HG03521 (cell line): ENCODE measurements around the gene EIF2S1.
"Not testable (repeated sequence)": the region's sequence is repeated elsewhere in the genome, so short reads cannot be mapped to it uniquely, and the experiment has no call there.

Source experiments
- ATAC-seq: cut with Tn5 transposase; IDR thresholded peaks from one replicate; pipeline ENCODE4 v1.9.1; 2021; ENCODE audit warnings: mild to moderate bottlenecking, moderate library complexity; ENCODE audit not compliant: unreplicated experiment

The EIF2S1 gene

DNA sequence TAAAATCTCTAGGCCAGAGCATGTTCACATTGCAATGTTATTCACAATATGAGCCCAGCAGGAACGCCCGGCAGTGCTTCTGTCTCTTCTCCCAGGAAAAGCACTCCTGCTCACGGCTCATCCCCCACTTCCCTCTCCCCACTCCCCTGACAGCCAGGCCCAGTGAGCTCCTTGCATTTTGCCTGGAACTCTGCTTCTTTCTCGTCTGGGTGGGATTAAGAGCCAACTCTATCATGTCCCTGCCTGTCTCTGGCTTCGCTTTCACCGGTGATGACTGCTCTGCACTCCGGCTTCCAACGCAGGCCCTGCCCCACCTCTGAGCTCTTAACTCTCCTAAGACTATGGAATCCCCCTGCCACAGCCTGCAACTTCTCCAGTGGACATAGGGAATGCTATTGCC, 49.3 kb downstream of the EIF2S1 start:
- ATAC-seq = no peak

DNA sequence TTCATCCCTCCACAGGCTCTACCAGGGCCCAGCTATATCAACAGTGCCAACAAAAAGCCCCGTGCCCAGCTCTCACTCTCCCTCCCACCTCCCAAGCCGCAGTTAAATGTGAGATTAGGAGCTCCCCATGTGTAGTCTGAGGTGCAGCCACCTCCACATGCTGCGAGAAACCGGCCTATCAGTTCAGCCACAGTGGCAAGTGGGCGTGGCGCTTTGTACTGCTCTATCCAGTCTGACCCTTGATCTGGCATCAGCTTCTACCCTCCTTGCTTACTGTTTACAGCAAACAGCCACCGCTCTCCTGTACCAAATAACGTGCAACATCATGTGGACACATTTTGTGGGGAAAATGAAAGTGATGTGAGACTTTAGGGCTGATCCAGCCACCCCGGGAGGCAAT, 50.2 kb downstream of the EIF2S1 start:
- no peak for ATAC-seq

DNA sequence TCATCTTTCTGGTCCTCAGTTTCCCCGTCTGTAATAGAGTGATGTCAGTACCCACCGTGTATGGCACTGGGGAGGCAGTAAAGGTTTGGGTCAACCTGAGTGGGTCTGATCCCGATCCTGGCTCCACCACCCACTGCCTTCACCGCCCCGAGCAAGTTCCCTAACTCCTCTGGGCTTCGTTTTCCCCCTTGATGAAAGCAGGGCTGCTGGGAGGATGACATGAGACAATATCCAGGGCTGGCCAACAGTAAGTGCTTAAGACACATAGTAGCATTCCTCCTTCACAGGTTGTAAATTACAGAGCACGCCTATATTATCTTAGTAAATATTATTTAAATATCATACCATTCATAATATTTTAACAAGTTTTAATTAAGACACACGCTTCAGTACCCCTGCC, 51.2 kb downstream of the EIF2S1 start:
- ATAC-seq = no peak

DNA sequence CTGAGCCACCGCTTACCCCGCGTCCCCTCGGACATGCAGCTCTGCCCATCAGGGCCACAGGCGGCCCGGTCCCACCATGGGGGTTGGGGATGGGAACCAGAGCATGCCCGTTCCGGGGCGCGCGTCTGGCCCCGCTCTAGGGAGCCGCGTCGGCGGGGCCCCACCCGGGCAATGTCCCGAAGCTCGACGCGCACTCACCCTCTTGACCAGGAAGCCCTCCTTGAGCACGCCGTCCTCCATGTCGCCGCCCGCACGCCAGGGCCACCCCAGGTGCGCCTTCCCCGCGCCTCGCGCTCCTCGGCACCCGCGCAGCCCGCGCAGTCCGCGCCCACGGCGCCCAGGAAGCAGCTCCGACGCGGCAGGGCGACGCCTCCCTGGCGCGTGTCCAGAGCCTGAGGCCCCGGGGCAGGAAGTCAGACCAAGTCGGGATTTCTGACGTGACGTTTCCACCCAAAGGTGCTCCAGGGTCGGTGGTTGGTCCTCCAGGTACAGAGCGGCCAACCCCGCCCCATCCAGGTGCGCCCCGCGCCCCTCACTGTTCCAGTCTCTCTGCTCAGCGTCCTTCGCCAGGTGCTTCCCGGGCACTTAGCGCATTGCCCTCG, 51.8 kb downstream of the EIF2S1 start, which contains the start of gene PLEK2:
TSS of gene PLEK2 (minus strand) at position 346 of the 602 bp plus-strand sequence. CDS start at position 240, 106 bp downstream.
- ATAC-seq = no peak

DNA sequence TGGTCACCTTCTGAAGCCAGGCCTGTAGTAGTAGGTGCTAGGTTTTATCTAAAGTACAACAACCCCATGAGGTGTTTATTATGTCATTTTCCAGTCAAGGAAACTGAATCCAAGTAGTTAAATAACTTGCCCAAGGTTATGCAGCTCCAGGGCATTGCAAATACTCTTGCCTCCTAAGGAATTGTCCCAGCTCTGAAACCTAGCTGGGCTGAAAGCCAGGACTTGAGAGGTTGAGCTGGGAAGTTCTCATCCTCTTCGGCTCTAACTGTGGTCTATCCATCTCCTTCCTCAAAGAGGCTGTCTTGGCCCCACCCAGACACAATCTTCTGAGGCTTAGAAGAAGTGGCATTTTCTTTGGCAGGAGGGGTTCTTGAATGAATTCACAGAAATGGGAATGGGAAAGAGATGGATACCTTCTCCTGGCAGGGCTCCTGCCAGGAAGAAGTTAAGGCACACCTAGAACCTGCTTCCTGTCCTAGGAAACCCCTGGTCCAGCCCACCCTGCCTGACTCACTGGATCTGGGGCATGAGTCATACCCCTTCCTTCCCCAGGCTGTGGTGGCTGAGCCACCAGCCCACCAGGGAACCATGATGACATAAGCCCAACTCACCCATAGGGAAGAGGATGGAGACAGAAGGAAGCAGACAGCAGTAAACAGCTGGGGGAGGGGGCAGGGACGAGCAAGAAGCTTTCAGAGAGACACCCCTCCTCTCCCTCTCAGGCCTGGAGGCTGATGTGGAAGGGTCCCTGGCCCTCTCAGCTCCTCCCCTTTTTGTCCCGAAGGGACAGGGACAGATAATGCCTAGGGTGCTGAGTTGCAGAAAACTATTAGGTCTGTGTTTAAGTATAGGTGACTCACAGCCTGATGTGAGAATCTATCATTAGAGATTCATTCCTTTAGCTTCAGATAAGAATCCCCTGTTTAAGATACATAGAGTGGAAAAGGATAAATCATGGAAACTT, 54.0 kb downstream of the EIF2S1 start:
- no peak for ATAC-seq

DNA sequence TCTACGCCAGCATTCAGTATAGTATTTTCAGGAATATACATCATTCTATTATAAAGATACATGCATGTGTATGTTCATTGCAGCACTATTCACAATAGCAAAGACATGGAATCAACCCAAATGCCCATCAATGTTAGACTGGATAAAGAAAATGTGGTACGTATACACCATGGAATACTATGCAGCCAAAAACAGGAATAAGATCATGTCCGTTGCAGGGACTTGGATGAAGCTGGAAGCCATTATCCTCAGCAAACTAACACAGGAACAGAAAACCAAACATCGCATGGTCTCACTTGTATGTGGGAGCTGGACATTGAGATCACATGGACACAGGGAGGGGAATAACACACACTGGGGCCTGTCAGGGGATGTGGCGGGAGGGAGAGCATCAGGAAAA, 55.5 kb downstream of the EIF2S1 start:
- ATAC-seq = not testable (repeated sequence)

DNA sequence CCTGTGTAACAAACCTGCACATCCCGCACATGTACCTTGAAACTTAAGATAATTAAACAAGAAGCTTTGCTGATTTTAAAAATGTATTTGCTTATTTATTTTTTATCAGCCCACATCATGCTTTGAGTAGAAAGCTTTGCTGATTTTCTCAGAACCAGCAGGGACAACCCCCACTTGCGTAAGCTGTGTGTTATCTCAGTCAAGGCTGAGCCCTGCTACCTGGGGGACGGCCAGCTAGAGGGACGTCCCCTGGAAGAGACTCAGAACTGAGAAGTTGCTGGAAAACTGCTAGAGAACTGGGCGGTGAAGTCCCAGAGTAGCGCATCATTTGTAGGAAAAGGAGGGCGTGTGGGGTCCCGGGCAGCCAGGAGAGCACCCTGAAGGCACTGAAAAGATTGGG, 56.0 kb downstream of the EIF2S1 start:
- no peak for ATAC-seq

DNA sequence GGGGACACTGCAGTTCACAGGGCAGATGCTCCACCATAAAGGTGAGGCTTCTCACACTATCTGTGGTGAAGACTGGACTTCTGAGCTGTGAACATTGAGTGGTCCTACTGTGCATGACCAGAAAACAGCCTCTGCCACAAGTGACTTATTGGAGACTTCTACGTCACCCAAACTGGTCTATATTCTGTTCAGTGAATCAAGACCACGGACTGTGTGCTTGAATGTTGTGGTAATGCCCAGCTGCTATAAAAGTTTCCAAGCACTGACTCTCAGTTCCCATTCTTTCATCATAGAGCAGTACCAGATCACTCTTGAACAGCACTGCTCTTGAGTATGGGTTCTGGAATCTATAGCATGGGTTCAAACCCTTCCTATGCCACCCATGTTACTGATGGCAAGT, 56.7 kb downstream of the EIF2S1 start:
- no peak for ATAC-seq

DNA sequence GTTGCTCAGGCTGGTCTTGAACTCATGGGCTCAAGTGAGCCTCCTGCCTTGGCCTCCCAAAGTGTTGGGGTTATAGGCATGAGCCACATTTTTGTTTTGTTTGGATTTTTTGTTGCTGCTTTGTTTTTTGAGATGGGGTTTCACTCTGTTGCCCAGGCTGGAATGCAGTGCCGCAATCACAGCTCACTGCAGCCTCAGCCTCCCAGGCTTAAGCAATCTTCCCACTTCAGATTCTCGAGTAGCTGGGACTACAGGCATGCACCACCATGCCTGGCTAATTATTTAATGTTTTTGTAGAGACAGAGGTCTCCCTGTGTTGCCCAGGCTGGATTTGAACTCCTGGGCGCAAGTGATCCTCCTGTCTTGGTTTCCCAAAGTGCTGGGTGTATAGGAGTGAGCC, 57.5 kb downstream of the EIF2S1 start:
- no peak for ATAC-seq

DNA sequence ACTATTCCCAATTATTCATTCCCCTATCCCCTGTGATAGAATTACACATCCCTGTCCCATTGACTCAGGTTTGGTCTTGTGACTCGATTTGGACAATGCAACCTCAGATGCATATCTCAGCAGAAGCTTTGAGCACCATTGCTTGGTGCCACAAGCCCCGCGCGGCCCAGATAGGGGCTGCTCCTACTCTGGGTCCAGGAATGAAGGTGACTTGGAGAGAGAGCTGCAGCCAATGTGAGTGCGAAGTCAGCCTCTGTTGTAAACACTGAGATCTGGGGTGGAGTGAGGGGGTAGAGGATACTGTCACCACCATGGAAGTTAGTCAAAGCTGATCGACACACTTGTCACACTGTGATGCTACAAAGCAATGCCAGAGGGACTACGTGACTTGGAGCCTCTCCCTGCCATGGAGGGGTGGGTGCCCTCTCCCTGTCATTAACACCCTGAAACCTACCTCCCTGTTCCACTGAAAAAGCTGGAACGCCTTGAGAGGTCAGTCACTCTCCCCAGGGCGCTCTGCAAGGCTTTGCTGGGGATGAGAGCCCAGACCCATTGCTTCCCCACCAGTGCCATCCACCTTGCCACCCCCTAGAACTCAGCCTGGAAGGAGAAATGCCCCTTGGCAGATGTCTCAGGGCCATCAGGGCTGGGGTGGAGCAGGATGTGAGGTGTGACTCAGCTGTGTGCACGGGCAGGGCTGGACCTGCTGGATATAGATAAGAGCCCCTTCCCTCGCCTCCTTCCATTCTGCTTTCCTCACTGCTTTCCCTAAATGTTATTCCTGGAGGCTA, 58.5 kb downstream of the EIF2S1 start:
- ATAC-seq = no peak

DNA sequence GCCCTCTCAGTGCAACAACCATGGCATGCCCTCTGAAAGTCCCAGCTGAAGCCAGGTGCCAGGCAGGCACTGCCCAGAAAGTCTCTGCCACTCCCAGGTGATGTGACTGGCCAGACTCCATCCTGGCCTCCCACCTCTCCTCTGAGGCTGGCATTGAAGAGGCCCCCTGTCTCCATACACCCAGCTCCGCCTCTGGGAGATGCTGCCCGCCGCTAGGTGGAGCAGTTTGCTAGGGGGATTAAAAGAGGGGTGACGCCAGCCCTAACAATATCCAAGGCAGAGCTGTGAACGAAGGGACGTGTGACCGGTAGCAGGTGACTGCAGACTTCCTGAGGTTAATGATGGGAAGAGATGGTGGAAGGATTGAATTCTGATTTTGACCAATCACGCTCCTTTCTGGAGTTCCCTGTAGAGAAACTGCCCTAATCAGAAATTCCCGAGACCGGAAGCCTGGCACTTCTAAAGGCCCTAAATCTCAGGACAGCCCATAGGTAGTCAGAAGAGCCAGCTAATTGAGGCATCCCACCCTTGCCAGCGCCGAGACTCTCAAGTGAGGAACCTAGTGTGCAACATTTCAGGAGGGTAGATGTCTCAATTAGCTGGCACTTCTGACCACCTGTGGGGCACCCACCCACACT, 60.1 kb downstream of the EIF2S1 start:
- ATAC-seq = no peak

DNA sequence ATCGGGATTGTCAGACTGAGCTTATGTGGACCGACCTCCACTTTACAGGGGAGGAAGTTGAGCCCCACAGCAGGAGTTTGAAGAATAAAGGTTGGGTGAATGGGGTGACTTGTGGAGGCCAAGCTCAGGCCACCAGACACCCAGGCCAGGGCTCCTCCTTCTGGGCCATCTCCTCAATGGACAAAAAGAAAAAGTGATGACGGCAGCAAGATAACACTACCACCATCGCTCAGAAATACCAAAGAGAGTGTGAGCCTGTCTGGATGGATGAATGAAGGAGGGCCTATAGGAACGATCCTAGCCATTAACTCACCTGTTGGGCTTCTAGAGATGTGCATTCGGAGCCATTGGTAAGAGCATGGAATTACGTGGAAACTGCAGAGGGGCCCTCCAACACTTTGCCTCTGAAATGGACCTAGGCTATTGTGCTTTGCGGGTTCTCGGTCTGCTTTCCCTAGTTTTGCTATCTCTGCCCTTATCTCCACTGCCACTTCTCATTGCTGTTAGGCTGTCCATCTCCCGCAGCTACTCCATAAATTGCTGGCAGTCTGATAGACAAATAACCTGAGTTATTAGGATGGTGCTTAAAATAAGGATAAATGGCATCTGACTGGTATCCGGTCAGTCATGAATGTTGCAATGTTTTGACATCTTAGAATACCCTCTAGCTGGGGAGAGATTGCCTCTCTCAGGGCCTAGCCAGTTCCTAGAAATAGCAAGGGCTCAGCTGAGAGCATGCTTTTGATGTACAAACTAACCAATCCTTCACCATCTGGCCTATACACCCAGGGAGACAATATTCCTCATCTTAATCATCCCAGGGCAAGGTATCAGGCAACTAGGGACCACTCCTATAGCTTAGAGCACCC, 61.5 kb downstream of the EIF2S1 start:
- no peak for ATAC-seq

DNA sequence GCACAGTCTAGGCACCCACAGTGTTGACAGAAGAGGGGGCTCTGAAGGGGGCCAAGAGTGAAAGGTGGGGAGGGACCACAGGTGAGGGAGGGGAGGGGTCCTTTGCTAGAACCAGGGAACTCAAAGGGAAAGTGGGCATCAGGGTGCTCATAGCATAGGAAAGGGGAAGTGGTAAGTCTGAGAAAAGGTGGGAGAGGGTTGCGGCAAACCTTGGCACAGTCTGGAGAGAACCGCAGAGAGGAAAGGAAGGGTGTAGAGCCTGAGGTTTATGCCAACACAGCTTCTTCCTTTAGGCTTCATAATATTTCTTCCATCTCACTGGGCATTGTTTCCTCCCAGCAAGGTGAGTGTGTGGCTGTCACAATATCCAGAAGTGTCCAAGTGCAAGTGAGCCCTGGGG, 63.3 kb downstream of the EIF2S1 start:
- ATAC-seq = no peak

DNA sequence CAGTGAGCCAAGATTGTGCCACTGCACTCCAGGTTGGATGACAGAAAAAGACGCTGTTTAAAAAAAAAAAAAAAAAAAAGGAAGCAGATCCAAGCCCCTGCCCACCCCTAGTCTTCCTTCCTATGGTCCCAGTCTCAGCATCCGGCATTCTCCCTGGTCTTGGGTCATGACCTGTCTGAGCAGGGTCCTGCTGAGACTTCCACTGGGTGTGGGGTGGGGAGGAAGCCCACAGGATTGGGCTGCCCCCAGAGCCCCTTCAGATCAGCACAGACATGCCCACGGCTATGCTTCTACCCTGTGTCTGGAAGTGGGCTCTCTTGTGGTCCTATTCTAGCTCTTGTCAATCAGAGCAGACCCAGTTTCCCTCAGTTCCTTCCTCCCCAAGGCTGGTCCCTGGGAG, 64.4 kb downstream of the EIF2S1 start:
- no peak for ATAC-seq

DNA sequence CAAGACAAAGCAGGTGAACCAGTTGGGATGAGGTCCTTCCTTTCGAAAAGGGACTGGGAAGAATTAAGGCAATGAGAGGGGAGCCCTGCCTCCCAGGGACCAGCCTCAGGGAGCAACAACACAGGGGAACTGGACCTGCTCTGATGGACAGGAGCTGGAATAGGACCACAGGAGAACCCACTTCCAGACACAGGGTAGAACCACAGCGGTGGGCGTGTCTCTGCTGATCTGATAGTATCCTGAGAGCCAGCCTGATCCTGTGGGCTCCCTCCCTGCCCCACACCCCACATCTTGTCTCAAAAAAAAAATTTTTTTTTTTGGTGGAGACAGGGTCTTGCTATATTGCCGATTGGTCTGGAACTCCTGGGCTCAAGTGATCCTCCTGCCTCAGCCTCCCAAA, 65.5 kb downstream of the EIF2S1 start:
- ATAC-seq = no peak

DNA sequence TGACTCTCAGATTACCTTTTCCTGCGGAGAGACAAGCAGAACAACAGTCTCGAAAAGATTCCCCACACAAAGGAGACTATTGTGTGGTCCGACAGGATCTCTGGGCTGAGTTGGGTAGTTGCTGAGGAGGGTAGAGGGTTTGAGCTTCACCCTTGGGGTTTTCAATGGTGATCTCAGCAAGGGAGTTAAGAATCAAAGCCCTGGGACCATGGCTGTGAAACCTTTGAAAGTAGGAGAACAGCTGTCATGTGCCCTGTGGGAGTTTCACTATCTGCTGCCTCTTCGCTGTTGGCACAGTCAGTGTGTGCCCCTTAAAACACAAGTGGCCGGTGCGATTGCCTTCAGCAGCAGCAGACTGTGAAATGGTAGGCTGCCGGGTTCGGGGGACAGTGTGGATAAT, 66.0 kb downstream of the EIF2S1 start:
- no peak for ATAC-seq

DNA sequence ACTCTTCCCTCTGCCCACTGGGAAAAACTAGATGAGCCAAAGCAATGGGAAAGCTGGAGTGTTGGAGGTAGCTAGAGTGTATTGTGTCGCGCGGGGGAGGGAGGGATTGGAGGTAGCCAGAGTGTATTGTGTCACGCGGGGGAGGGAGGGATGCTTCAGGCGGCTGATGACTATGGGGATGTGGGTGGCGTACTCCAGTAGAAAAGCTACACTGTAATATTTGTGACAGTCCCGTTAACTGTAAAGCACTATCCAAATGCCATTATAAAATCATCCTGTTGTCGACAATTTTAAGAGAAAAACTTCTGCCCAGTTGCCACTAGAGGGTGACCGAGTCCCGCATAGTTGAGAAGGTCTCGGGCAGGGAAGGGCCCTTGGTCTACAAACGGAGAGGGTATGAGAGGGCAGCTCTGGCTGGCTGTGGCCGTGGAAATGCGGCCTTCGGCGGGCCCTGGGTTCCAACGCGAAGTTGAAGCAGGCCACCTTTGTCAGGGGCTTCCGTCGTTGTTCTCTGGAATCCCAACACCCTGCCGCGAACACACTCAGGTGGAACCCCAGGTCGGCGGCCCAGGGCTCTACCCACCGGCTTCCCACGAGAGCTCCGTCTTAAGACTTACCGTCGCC, 67.0 kb downstream of the EIF2S1 start:
- ATAC-seq = peak; percentile 61

DNA sequence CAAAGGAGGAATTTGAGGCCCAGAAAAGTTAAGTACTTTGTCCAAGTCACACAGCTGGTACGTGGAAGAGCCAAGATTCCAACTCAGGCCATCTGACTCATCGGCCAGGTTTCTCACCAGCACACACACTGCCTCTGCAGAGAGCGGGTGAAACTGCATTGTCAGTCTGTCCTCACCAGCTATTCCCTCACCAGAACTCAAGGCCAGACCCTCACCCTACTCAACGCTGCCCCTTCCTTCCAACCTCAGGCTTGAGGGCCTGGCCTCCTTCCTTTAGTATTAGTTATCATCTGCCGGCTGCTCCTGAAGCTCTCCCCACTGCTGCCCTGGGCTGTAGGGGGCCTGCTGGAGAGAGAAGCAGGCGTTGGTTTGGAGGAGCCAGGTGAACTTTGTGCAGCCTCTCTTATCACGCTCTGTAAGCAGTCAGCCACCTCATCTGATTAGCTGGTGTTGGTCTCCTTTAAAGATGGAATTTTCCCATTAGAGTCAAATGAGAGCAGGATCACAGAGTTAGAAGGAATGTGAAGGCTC, 68.4 kb downstream of the EIF2S1 start:
- ATAC-seq = no peak

DNA sequence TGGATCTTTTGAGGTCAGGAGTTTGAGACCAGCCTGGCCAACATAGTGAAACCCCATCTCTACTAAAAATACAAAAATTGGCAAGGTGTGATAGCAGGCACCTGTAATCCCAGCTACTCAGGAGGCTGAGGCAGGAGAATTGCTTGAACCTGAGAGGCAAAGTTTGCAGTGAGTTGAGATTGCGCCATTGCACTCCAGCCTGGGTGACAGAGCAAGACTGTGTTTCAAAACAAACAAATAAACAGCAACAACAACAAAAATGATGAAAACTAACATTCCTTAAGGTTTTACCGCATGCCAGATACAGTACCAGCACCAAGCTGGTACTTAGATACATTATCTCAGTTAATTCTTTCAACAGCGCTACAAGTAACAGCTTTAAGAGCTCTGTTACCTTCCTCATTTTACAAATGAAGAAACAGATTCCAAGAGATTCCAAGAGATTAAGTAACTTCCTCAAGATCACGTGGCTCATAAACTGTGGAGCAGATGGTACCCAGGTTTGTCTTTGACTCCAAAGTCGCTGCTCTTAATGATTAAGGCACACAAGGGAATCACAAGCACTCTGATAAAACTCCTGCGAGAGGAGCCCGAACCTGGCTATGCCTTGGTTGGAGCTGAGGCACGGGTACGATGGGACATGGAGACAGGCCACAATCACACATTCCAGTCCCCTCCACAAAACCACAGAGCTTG, 69.5 kb downstream of the EIF2S1 start:
- ATAC-seq = no peak
